NB4 (cell line): ENCODE measurements around the gene GDI2.

Experiments
- DNase-seq: peaks from one replicate; pipeline ENCODE4 v3.0.0; 2010; ENCODE audit warnings: low read depth
- H3K4me3 ChIP-seq: one replicate; pipeline ENCODE4 v1.5.1; 2011; ENCODE audit warnings: mild to moderate bottlenecking, low read depth, low read length, moderate library complexity
- MAX ChIP-seq: IDR thresholded peaks from 2 replicates; pipeline ENCODE4 v1.6.1; 2011; ENCODE audit warnings: low read depth, low read length
- MYC ChIP-seq: IDR thresholded peaks from 2 replicates; pipeline ENCODE4 v1.6.1; 2011; ENCODE audit warnings: low read depth, low read length
- POLR2A ChIP-seq: IDR thresholded peaks from 2 replicates; pipeline ENCODE4 v1.6.1; 2011; ENCODE audit warnings: mild to moderate bottlenecking; ENCODE audit not compliant: insufficient read length; ENCODE audit errors: extremely low read depth
- TF ChIP-seq, protein P1 (sequence below): IDR thresholded peaks from one replicate; pipeline ENCODE4 v1.5.1; 2012; ENCODE audit warnings: low read depth, low read length

Gene GDI2

GRCh38 chr10:5813341-5814109 is at the start of gene GDI2:
GDI2 (minus strand) TSS chr10:5813434; CDS start chr10:5813258, 176 bp downstream.
- peak; percentile 93 for DNase-seq
- peak; percentile 84 for TF ChIP-seq POLR2A
- TF ChIP-seq, protein P1, sequence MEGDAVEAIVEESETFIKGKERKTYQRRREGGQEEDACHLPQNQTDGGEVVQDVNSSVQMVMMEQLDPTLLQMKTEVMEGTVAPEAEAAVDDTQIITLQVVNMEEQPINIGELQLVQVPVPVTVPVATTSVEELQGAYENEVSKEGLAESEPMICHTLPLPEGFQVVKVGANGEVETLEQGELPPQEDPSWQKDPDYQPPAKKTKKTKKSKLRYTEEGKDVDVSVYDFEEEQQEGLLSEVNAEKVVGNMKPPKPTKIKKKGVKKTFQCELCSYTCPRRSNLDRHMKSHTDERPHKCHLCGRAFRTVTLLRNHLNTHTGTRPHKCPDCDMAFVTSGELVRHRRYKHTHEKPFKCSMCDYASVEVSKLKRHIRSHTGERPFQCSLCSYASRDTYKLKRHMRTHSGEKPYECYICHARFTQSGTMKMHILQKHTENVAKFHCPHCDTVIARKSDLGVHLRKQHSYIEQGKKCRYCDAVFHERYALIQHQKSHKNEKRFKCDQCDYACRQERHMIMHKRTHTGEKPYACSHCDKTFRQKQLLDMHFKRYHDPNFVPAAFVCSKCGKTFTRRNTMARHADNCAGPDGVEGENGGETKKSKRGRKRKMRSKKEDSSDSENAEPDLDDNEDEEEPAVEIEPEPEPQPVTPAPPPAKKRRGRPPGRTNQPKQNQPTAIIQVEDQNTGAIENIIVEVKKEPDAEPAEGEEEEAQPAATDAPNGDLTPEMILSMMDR, result no peak
- TF ChIP-seq MYC, result peak; percentile 96
- peak; percentile 91 for TF ChIP-seq MAX
- peak within 1 kb of the TSS; percentile 96 for H3K4me3 ChIP-seq

GRCh38 chr10:5862360-5862961 is 49.2 kb upstream of the GDI2 start:
- TF ChIP-seq MYC (no peak), POLR2A (no peak), MAX (no peak)
- TF ChIP-seq, protein P1, result no peak
- no peak for DNase-seq
- no peak overlapping the region for H3K4me3 ChIP-seq

DNA sequence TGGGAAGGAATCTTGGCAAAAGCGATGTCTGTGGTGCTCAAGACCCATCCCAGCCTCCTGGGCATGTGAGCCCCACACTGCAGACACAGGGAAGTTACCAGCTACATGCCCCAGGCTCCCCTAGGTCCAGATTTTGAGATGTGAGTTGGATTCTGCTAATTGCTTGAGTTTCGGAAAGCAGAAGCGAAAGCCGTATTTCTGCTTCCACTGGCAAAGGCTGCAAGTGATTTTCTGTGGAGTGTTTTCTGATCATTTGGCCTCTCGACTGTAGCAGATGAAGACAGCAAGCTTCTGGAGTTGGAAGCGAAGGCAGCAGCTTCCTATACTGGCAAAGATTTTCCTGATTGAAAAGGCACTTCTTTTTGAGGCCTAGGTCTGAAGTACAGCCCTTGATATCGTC is 46.8 kb upstream of the GDI2 start:
- no peak for DNase-seq
- no peak overlapping the region for H3K4me3 ChIP-seq
- TF ChIP-seq, protein P1, result no peak
- TF ChIP-seq MYC, result no peak
- TF ChIP-seq MAX, result no peak
- no peak for TF ChIP-seq POLR2A

- H3K4me3 ChIP-seq, result no peak overlapping the region
- DNase-seq, result no peak
- no peak for TF ChIP-seq MAX
- TF ChIP-seq, protein P1, result no peak
- no peak for TF ChIP-seq MYC
- TF ChIP-seq POLR2A, result no peak
These were observed 45.6 kb upstream of the GDI2 start for GRCh38 chr10:5858811-5859210.

DNA sequence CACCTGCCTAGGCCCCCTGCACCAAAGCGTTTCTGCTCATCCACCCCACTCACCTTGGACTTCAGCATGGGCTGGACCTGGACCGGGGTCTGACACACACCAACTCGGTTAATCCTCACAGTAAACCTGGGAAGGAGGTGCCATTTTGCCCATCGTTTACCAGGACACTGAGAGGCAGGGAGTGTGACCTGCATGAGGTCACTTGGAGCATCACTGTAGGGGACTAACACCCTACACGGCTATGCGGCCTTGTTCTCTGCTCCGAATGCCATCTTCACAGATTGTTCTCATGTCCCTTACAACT is 43.4 kb upstream of the GDI2 start:
- no peak overlapping the region for H3K4me3 ChIP-seq
- TF ChIP-seq POLR2A (no peak), MYC (no peak), MAX (no peak)
- TF ChIP-seq, protein P1, result no peak
- DNase-seq, result no peak
